Measurements from ENCODE around the gene TCAF1. TPM values are rescaled to one million over a fixed set of nuclear protein-coding genes. Genes with fewer than 3 reads are reported as not detected.

Gene TCAF1
- total and polyA plus RNA-seq, 4 donors: 10.1 to 65.8 (median 24.7) TPM

DNA sequence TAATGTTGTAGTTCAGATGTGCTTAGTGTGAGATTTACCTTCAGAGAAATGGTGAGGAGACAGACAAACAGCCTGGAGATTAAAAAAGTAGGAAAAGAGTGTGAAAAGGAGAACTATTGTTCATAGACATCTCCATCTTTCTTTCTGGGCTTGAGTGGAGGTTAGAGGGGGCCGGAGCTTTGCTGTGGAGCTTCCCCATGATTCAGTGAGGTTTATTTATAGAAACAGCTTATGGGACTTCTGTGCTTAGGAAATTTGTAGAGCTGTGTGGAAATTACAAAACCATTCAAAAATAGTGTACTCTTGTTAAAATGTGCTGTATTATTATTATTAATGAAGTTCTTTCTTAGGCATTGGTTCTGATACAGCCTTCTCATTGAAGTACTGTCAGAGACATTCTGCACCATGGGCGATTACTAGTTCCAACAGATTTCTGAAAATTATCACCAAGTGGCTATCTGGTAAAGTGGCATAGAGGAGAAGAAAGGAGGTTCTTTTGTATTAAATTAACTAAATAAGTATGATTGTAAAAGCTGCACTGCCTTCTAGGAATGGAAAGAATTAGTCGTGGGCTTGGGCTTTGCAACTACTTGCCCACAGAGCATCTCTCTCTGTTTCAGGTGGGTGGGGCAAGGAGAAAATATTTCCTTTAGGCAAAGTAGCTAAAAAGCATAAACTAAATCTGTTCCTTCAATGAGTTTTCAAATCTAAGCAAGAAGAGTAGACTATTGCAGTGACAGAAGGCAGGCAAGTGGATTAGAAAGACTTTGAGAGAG, 8.7 kb upstream of the TCAF1 start:
- peaks cover 0 to 43% (median 6%) of the 10 kb centered on the region in 5 donors for H3K4me1 ChIP-seq (ENCODE audit: control insufficient read depth in 5 of 5, insufficient read depth in 5 of 5, low read length in 5 of 5)
- no peak overlapping the region for H3K9ac ChIP-seq (ENCODE audit: insufficient read depth in 1 of 2, low read length in 2 of 2)
- H3K27ac ChIP-seq (ENCODE audit: low read depth in 1 of 2, low read length in 1 of 2): no peak overlapping the region
- no peak overlapping the region for H3K4me3 ChIP-seq
- H3K36me3 ChIP-seq (ENCODE audit: control insufficient read depth in 4 of 4, insufficient read depth in 4 of 4, low read length in 4 of 4): no peaks in the 10 kb centered on the region
- no peaks in the 10 kb centered on the region for H3K9me3 ChIP-seq (ENCODE audit: control insufficient read depth in 4 of 4, insufficient read depth in 3 of 4, low read length in 3 of 4)
- TF ChIP-seq, protein P1, sequence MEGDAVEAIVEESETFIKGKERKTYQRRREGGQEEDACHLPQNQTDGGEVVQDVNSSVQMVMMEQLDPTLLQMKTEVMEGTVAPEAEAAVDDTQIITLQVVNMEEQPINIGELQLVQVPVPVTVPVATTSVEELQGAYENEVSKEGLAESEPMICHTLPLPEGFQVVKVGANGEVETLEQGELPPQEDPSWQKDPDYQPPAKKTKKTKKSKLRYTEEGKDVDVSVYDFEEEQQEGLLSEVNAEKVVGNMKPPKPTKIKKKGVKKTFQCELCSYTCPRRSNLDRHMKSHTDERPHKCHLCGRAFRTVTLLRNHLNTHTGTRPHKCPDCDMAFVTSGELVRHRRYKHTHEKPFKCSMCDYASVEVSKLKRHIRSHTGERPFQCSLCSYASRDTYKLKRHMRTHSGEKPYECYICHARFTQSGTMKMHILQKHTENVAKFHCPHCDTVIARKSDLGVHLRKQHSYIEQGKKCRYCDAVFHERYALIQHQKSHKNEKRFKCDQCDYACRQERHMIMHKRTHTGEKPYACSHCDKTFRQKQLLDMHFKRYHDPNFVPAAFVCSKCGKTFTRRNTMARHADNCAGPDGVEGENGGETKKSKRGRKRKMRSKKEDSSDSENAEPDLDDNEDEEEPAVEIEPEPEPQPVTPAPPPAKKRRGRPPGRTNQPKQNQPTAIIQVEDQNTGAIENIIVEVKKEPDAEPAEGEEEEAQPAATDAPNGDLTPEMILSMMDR (IDR thresholded peaks at IDR 0.05; ENCODE audit: control extremely low read depth, extremely low read depth): no peak
- DNase-seq (no peak), ATAC-seq (ENCODE audit: insufficient read depth, low FRiP score) (no peak)
- no peaks in the 10 kb centered on the region for H3K27me3 ChIP-seq (ENCODE audit: control insufficient read depth in 3 of 3, insufficient read depth in 3 of 3, low read length in 2 of 3)
- WGBS, 2 donors: 79 to 81% methylated on average over 3 of the region's 3 CpGs

DNA sequence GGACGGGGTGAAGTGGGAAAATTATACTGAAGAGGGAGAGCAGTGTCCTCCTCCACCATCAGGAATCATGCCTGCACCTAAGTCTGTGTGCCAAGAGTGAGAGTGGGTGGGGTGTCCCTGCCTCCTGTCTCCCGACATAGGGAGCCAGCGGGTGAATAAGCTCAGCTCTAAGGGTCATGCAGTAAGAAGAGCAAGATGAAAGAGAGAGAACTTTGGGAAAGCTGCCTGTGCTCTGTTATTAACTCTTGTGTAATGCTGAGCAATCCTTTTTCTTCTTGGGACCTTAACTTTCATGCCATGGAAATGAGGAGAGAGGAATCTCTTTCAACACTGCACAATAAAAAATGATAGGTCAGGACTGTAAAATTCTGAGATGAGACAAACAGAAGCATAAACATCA, 7.9 kb upstream of the TCAF1 start:
- no peaks in the 10 kb centered on the region for H3K9me3 ChIP-seq (ENCODE audit: control insufficient read depth in 4 of 4, insufficient read depth in 3 of 4, low read length in 3 of 4)
- H3K9ac ChIP-seq (ENCODE audit: insufficient read depth in 1 of 2, low read length in 2 of 2): no peak overlapping the region
- H3K27me3 ChIP-seq (ENCODE audit: control insufficient read depth in 3 of 3, insufficient read depth in 3 of 3, low read length in 2 of 3): no peaks in the 10 kb centered on the region
- no peak for ATAC-seq (ENCODE audit: insufficient read depth, low FRiP score)
- 74 to 88% methylated on average over 3 of the region's 3 CpGs for WGBS, 2 donors
- DNase-seq: peak in 1 of 3 donors; percentile 60
- no peak overlapping the region for H3K27ac ChIP-seq (ENCODE audit: low read depth in 1 of 2, low read length in 1 of 2)
- H3K36me3 ChIP-seq (ENCODE audit: control insufficient read depth in 4 of 4, insufficient read depth in 4 of 4, low read length in 4 of 4): no peaks in the 10 kb centered on the region
- H3K4me3 ChIP-seq: no peak overlapping the region
- TF ChIP-seq, protein P1 (IDR thresholded peaks at IDR 0.05; ENCODE audit: control extremely low read depth, extremely low read depth): no peak
- H3K4me1 ChIP-seq (ENCODE audit: control insufficient read depth in 5 of 5, insufficient read depth in 5 of 5, low read length in 5 of 5): peaks cover 2 to 47% (median 10%) of the 10 kb centered on the region in 5 donors

DNA sequence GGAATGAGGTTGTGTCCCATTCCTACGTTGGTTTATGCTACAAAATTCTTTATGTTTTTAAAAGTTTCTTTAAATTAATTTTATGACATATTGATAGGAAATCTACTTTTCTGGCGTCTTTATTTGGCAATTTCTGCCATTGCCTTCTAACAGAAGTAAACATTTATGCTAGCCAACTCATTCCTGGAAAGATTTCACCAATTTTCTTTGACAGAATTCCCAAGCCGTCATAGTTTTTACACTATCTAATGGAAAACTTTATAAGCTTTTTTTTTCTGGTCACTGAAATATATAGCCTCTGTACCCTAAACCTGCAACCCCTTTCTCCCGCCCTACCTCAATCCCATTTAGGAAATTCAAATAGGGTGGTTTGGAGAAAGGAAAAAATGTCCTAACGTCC, 6.1 kb upstream of the TCAF1 start:
- Histone ChIP-seq H3K27me3 (ENCODE audit: control insufficient read depth in 3 of 3, insufficient read depth in 3 of 3, low read length in 2 of 3) (no peaks in the 10 kb centered on the region), H3K36me3 (ENCODE audit: control insufficient read depth in 4 of 4, insufficient read depth in 4 of 4, low read length in 4 of 4) (no peaks in the 10 kb centered on the region), H3K9ac (ENCODE audit: insufficient read depth in 1 of 2, low read length in 2 of 2) (no peak overlapping the region), H3K9me3 (ENCODE audit: control insufficient read depth in 4 of 4, insufficient read depth in 3 of 4, low read length in 3 of 4) (no peaks in the 10 kb centered on the region), H3K27ac (ENCODE audit: low read depth in 1 of 2, low read length in 1 of 2) (no peak overlapping the region), H3K4me3 (no peak overlapping the region), H3K4me1 (ENCODE audit: control insufficient read depth in 5 of 5, insufficient read depth in 5 of 5, low read length in 5 of 5) (peaks cover 3 to 46% (median 15%) of the 10 kb centered on the region in 5 donors)
- no peak for ATAC-seq (ENCODE audit: insufficient read depth, low FRiP score)
- WGBS, 2 donors: 70 to 79% methylated on average over 5 of the region's 5 CpGs
- peak in 2 of 3 donors; percentile 46 to 60 for DNase-seq
- TF ChIP-seq, protein P1 (IDR thresholded peaks at IDR 0.05; ENCODE audit: control extremely low read depth, extremely low read depth): no peak

All from lung (tissue), 12 donors.